Measurements from ENCODE around the gene SYTL4. TPM values are rescaled to one million over a fixed set of nuclear protein-coding genes. Genes with fewer than 3 reads are reported as not detected.
"Not testable (repeated sequence)": the region's sequence is repeated elsewhere in the genome, so short reads cannot be mapped to it uniquely, and the experiment has no call there.

SYTL4 gene
- polyA plus RNA-seq (2011; rRNA removed), result 3.9 and 4.3 TPM in 2 replicates
- 0.86 and 1.1 TPM in 2 replicates for polyA plus RNA-seq (2012; cell fraction: cytosol; rRNA removed)
- 1.6 and 2.3 TPM in 2 replicates for polyA plus RNA-seq (2012; cell fraction: nucleus; rRNA removed)
- polyA plus RNA-seq (2017; fragmentation: RNase III; extraction: RNeasy Plus Mini Kit Qiagen cat#74134 plus additional on column Dnase treatment), result 3.1 to 3.6 TPM (median 3.3 TPM) in 3 replicates
- polyA minus RNA-seq (2011; rRNA and poly(A)+ RNA removed), result 1.5 and 2.6 TPM in 2 replicates

- no peak for TF ChIP-seq ESRRA (IDR thresholded peaks at IDR 0.05; ENCODE audit: borderline replicate concordance, low read length)
- no peak for TF ChIP-seq SMC3 (IDR thresholded peaks at IDR 0.05)
- TF ChIP-seq ZFP36 (IDR thresholded peaks at IDR 0.05; ENCODE audit: borderline replicate concordance, partially characterized antibody), result no peak
- TF ChIP-seq MAFK (IDR thresholded peaks at IDR 0.05; ENCODE audit: partially characterized antibody), result no peak
- no peak for TF ChIP-seq EHMT2 (IDR thresholded peaks at IDR 0.05; ENCODE audit: low read depth)
- TF ChIP-seq KDM1A (IDR thresholded peaks at IDR 0.05; ENCODE audit: low read depth), result no peak
- TF ChIP-seq JUN (IDR thresholded peaks at IDR 0.05), result no peak
- TF ChIP-seq ATOH8 (CRISPR knock-in tag; IDR thresholded peaks at IDR 0.05; ENCODE audit: low read depth), result no peak
- ChIA-PET CTCF (interaction anchor here (1.0 to 3.6 kb wide), 3 partner anchors 37 to 61 kb away, joined by 3 to 18 read pairs (median 7); no protein-coding TSS in a partner anchor), POLR2A (no interaction called here)
- Histone ChIP-seq H3K9me3 (no peaks in the 10 kb centered on the region), H3K27ac (peak within 1 kb of the TSS; percentile 69 to 85), H3K4me1 (no peaks in the 10 kb centered on the region), H3K4me2 (peak within 1 kb of the TSS; percentile 69), H3K4me3 (peak within 1 kb of the TSS; percentile 93)
- DNase-seq (ENCODE audit: low read depth in 1 of 2, low spot score in 1 of 2) (peak in 1 of 2 experiments; percentile 49), ATAC-seq (peak; percentile 84 to 90), FAIRE-seq (no peak)
- 7% methylated on average over 10 of the region's 60 CpGs for WGBS (ENCODE audit: missing lambda C conversion rate)
Observed at GRCh38 chrX:100731441-100732281, at the start of gene SYTL4. Gene SYTL4, minus strand, starts transcription at chrX:100732121. Its CDS starts 30,084 bp downstream, at chrX:100702037.

GRCh38 chrX:100769439-100769838, 37.5 kb upstream of the SYTL4 start:
- DNase-seq (ENCODE audit: low read depth in 1 of 2, low spot score in 1 of 2); POLR2A ChIA-PET; H3K4me1 ChIP-seq; ATAC-seq; H3K9me3 ChIP-seq; H3K4me2 ChIP-seq; H3K27ac ChIP-seq; FAIRE-seq; H3K4me3 ChIP-seq: not testable (repeated sequence)
- CTCF ChIA-PET, result interaction anchor here (0.6 to 9.1 kb wide), 37 partner anchors 8 to 521 kb away, joined by 3 to 223 read pairs (median 6); partner anchors contain the start of genes SRPX2 and SYTL4
- 45% methylated on average over 5 of the region's 6 CpGs for WGBS (ENCODE audit: missing lambda C conversion rate)

GRCh38 chrX:100768679-100769338, 36.9 kb upstream of the SYTL4 start:
- Histone ChIP-seq H3K4me2 (no peak overlapping the region), H3K27ac (no peak overlapping the region), H3K9me3 (no peaks in the 10 kb centered on the region; the same call in 2 of the 3 replicates), H3K4me3 (no peak overlapping the region), H3K4me1 (no peaks in the 10 kb centered on the region)
- FAIRE-seq (no peak), DNase-seq (ENCODE audit: low read depth in 1 of 2, low spot score in 1 of 2) (peak; percentile 43 to 61), ATAC-seq (peak; percentile 30 to 71; a peak in 4 of 6 replicates)
- WGBS (ENCODE audit: missing lambda C conversion rate), result 11% methylated on average over 7 of the region's 7 CpGs
- ChIA-PET CTCF (interaction anchor here (0.5 to 9.1 kb wide), 59 partner anchors 8 to 704 kb away, joined by 3 to 223 read pairs (median 5); partner anchors contain the start of genes SRPX2 and SYTL4), POLR2A (interaction anchor here (0.6 to 1.3 kb wide), 2 partner anchors 132 to 580 kb away, joined by 3 to 4 read pairs; partner anchors contain the start of genes TIMM8A and TSPAN6)
- peak; percentile 99 for TF ChIP-seq CTCF (IDR thresholded peaks at IDR 0.05)
- 0 out of 2 replicates have a peak, but pooled peaks have one; percentile 30 for TF ChIP-seq MYC (IDR thresholded peaks at IDR 0.05; ENCODE audit: borderline replicate concordance, low read length)
- TF ChIP-seq HOXB13 (CRISPR knock-in tag; IDR thresholded peaks at IDR 0.05; ENCODE audit: low read depth), result no peak
- peak; percentile 98 for TF ChIP-seq SMC3 (IDR thresholded peaks at IDR 0.05)
- no peak for TF ChIP-seq ZC3H11A (IDR thresholded peaks at IDR 0.05)
- TF ChIP-seq BHLHE40 (IDR thresholded peaks at IDR 0.05; ENCODE audit: low read depth, low read length), result no peak
- TF ChIP-seq CHD2 (IDR thresholded peaks at IDR 0.05; ENCODE audit: low read length, partially characterized antibody), result no peak
- peak; percentile 95 to 96 for TF ChIP-seq RAD21 (conservative IDR thresholded peaks at IDR 0.05 in 1 of 2, IDR thresholded peaks at IDR 0.05 in 1 of 2)
